K562 (cell line): ENCODE data around the gene ZNF391. TPM values are rescaled to one million over a fixed set of nuclear protein-coding genes. Genes with fewer than 3 reads are reported as not detected.

ENCODE experiments used
- ATAC-seq: fragments of 200-7000 bp; cut with Tn5 transposase; 3 replicates; pipeline ENCODE4 v1.9.1; 2020; ENCODE audit warnings: moderate library complexity
- BruUV-seq: library from RNA; stranded (reverse); fragments of 400-500 nt; replicated peaks from 2 replicates; lab custom pipeline; 2021; lab: Mats Ljungman, UMichigan
- CTCF ChIA-PET: fragments of 300-600 bp; formaldehyde crosslinking; extraction: SDS; loops from one replicate; lab custom pipeline; 2021; ENCODE audit warnings: low intra/inter-chr PET ratio; lab: Yijun Ruan, JAX
- POLR2A ChIA-PET: fragments of 300-600, 350-650 bp; sonication (Branson Sonifier 250); formaldehyde crosslinking; extraction: SDS; loops from one replicate; lab custom pipeline; 2021; ENCODE audit warnings: antibody characterized with exemption, inconsistent platforms; lab: Yijun Ruan, JAX
- DNase-seq, 4 experiments: peaks; one replicate each; pipeline versions ENCODE4 v3.0.0 to v3.0.0-alpha.2; 2011 to 2018; ENCODE audit warnings: low spot score in 3 of 4, mixed read lengths in 3 of 4; ENCODE audit errors: extremely low read depth in 1 of 4
- FAIRE-seq: peaks from 2 replicates; lab custom pipeline; 2011; peaks lifted over from hg19 to GRCh38; lab: Jason Lieb, UNC
- H2AFZ ChIP-seq: 2 replicates; pipeline ENCODE4 v1.6.0; 2011; ENCODE audit warnings: low read depth, low read length, control low read depth, inconsistent platforms
- H3K27ac ChIP-seq: fragments of 200-600 bp; 3 replicates; pipeline ENCODE4 v1.8.0; 2011; ENCODE audit warnings: low read depth, mild to moderate bottlenecking, control low read depth, inconsistent platforms, low read length, moderate library complexity, mixed read lengths; ENCODE audit errors: extremely low read depth
- H3K27me3 ChIP-seq, 2 experiments: fragments of 300-600 bp in 1 of 2; 2 replicates in 1 of 2; 3 replicates in 1 of 2; pipeline versions ENCODE4 v1.6.0 to v1.8.0; 2011; ENCODE audit warnings: inconsistent platforms in 2 of 2, low read length in 2 of 2, mild to moderate bottlenecking in 1 of 2, mixed read lengths in 1 of 2, moderate library complexity in 1 of 2; ENCODE audit not compliant: control insufficient read depth in 2 of 2, insufficient read depth in 2 of 2
- H3K36me3 ChIP-seq: fragments of 300-600 bp; 3 replicates; pipeline ENCODE4 v1.8.0; 2011; ENCODE audit warnings: mild to moderate bottlenecking, low read length, inconsistent platforms; ENCODE audit not compliant: control insufficient read depth, insufficient read depth
- H3K4me1 ChIP-seq, 2 experiments: fragments of 200-600 bp in 1 of 2; replicated peaks in 1 of 2; 2 replicates in 1 of 2; 3 replicates in 1 of 2; pipeline versions ENCODE4 v1.5.1 to v1.8.0; 2011; ENCODE audit warnings: inconsistent platforms in 2 of 2, low read length in 2 of 2, mild to moderate bottlenecking in 1 of 2, mixed read lengths in 1 of 2, moderate library complexity in 1 of 2; ENCODE audit not compliant: control insufficient read depth in 2 of 2, insufficient read depth in 2 of 2
- H3K4me2 ChIP-seq: 2 replicates; pipeline ENCODE4 v1.6.1; 2011; ENCODE audit warnings: low read length, control low read depth, inconsistent platforms, mixed read lengths; ENCODE audit not compliant: insufficient read depth
- H3K4me3 ChIP-seq: fragments of 200-600 bp; sonication (generic), shearing (Covaris generic); 2 replicates; pipeline ENCODE4 v1.5.1; 2016; ENCODE audit warnings: control low read depth, inconsistent platforms
- H3K79me2 ChIP-seq: fragments of 200-600 bp; 3 replicates; pipeline ENCODE4 v1.8.0; 2011; ENCODE audit warnings: low read length, inconsistent platforms; ENCODE audit not compliant: control insufficient read depth, insufficient read depth
- H3K9ac ChIP-seq, 2 experiments: 2 replicates each; pipeline versions ENCODE4 v1.6.0 to v1.6.1; 2011; ENCODE audit warnings: low read depth in 2 of 2, low read length in 2 of 2, control low read depth in 1 of 2, inconsistent platforms in 1 of 2, mild to moderate bottlenecking in 1 of 2, mixed read lengths in 1 of 2; ENCODE audit not compliant: insufficient read depth in 1 of 2
- H3K9me1 ChIP-seq: one replicate; pipeline ENCODE4 v1.6.0; 2011; ENCODE audit warnings: inconsistent platforms, mild to moderate bottlenecking, low read length, moderate library complexity; ENCODE audit not compliant: control insufficient read depth, insufficient read depth
- H3K9me3 ChIP-seq: replicated peaks from 2 replicates; pipeline ENCODE4 v1.5.1; 2011; ENCODE audit warnings: low read depth, low read length, inconsistent platforms; ENCODE audit not compliant: control insufficient read depth, insufficient read depth
- H4K20me1 ChIP-seq: replicated peaks from 2 replicates; pipeline ENCODE4 v1.6.1; 2011; ENCODE audit warnings: low read length, inconsistent platforms, mixed read lengths; ENCODE audit not compliant: control insufficient read depth, insufficient read depth
- CEBPB ChIP-seq: fragments of 450-650 bp; IDR thresholded peaks from 2 replicates; pipeline ENCODE4 v1.6.1; 2016; ENCODE audit warnings: missing genetic modification characterization, missing compliant biosample characterization
- JUND ChIP-seq, 2 experiments: IDR thresholded peaks; 2 replicates in 1 of 2; 3 replicates in 1 of 2; pipeline ENCODE4 v1.6.1; 2011; ENCODE audit warnings: borderline replicate concordance in 2 of 2, low read depth in 2 of 2, low read length in 2 of 2, improper control_type of control experiment in 1 of 2, missing biosample characterization in 1 of 2, missing genetic modification characterization in 1 of 2, missing genetic modification reagents in 1 of 2
- MAFG ChIP-seq: fragments of 450-650 bp; conservative IDR thresholded peaks from 2 replicates; pipeline ENCODE4 v1.6.1; 2016; ENCODE audit warnings: missing genetic modification characterization, missing compliant biosample characterization
- MTA3 ChIP-seq: fragments of 450-650 bp; formaldehyde crosslinking; IDR thresholded peaks from 2 replicates; pipeline ENCODE4 v1.6.1; 2017; ENCODE audit warnings: mild to moderate bottlenecking, borderline replicate concordance
- PTBP1 ChIP-seq: fragments of 200-400 bp; formaldehyde crosslinking; IDR thresholded peaks from 2 replicates; pipeline ENCODE4 v1.6.1; 2017; ENCODE audit warnings: low read depth, low read length
- SMAD1 ChIP-seq: fragments of 150-350 bp; IDR thresholded peaks from 2 replicates; pipeline ENCODE4 v1.6.1; 2014; ENCODE audit warnings: low read length, low read depth; ENCODE audit not compliant: partially characterized antibody
- SREBF2 ChIP-seq: sonication (generic); formaldehyde crosslinking; IDR thresholded peaks from 2 replicates; pipeline ENCODE4 v1.4.0; 2020; ENCODE audit warnings: mild to moderate bottlenecking, missing genetic modification reagents
- TOE1 ChIP-seq, 2 experiments: fragments of 450-650 bp in 1 of 2; sonication (generic) in 1 of 2; formaldehyde crosslinking in 1 of 2; IDR thresholded peaks; 2 replicates each; pipeline versions ENCODE4 v1.7.1 to v1.8.0; 2016 to 2022; ENCODE audit warnings: borderline replicate concordance in 2 of 2, mild to moderate bottlenecking in 2 of 2, antibody characterized with exemption in 1 of 2, inconsistent platforms in 1 of 2, low read depth in 1 of 2, missing genetic modification reagents in 1 of 2, moderate library complexity in 1 of 2
- ZNF124 ChIP-seq: sonication (generic); formaldehyde crosslinking; IDR thresholded peaks from 2 replicates; pipeline ENCODE4 v1.8.1; 2022; ENCODE audit warnings: missing genetic modification reagents
- WGBS: fragments of 100-300 bp; shearing (Covaris generic); methylation state at CpG from one replicate; pipeline ENCODE4 v1.1.6; 2016; ENCODE audit warnings: low coverage, mixed read lengths; ENCODE audit not compliant: insufficient coverage; ENCODE audit errors: missing lambda C conversion rate; 5-methylcytosine and 5-hydroxymethylcytosine counted together
- in situ Hi-C: fragments of 300-500 bp; cut with MboI; formaldehyde crosslinking; loops from 4 replicates; pipeline ENCODE4 v1.15.0; 2018; ENCODE audit warnings: inconsistent platforms, mixed read lengths
- intact Hi-C: fragments of 100-400 bp; cut with micrococcal nuclease; formaldehyde crosslinking; loops from 2 replicates; pipeline ENCODE4 v1.14.2; 2022
- polyA plus RNA-seq, 8 experiments: library from polyadenylated mRNA; depleted of rRNA in 4 of 8; stranded (reverse) in 5 of 8; unstranded in 3 of 8; fragments of >200 nt; fragmentation: Nextera tagmentation in 2 of 8; fragmentation: Illumina TruSeq in 1 of 8; extraction: Ambion mirVana in 2 of 8; extraction: Trizol in 1 of 8; gene quantifications; 2 replicates each; pipeline versions ENCODE4 v1.2.1 to v1.2.3, GENCODE V29; 2011 to 2014; ENCODE audit warnings: inconsistent platforms in 1 of 8, missing spikeins in 1 of 8
- total RNA-seq, 7 experiments: library from RNA; depleted of rRNA in 6 of 7; stranded (reverse); fragments of >200 nt in 6 of 7; fragmentation: Illumina TruSeq in 2 of 7; extraction: Trizol in 2 of 7; gene quantifications; 2 replicates each; pipeline versions ENCODE4 v1.2.1 to v1.2.3, GENCODE V29; 2011 to 2021; ENCODE audit warnings: low replicate concordance in 1 of 7
- TF ChIP-seq, protein P1 (sequence below): fragments of 450-650 bp; IDR thresholded peaks from 2 replicates; pipeline ENCODE4 v1.6.1; 2016; ENCODE audit warnings: missing biosample characterization, missing genetic modification characterization
- TF ChIP-seq, protein P2 (sequence below): sonication (generic); formaldehyde crosslinking; IDR thresholded peaks from 2 replicates; pipeline ENCODE4 v1.9.0; 2022; ENCODE audit warnings: mild to moderate bottlenecking, missing genetic modification reagents
- TF ChIP-seq, protein P3 (sequence below): fragments of 450-650 bp; formaldehyde crosslinking; IDR thresholded peaks from 2 replicates; pipeline ENCODE4 v1.4.0; 2020; ENCODE audit warnings: mild to moderate bottlenecking
- TF ChIP-seq, protein P4 (sequence below), 2 experiments: IDR thresholded peaks in 1 of 2; conservative IDR thresholded peaks in 1 of 2; 2 replicates each; pipeline ENCODE4 v1.6.1; 2016; ENCODE audit warnings: low read depth in 2 of 2, mild to moderate bottlenecking in 1 of 2, missing compliant biosample characterization in 1 of 2, missing genetic modification characterization in 1 of 2, moderate library complexity in 1 of 2

The ZNF391 gene
- total and polyA plus RNA-seq, 9 of the 15 experiments (the other 6 are each of a cell fraction or from before 2014, with no cell fraction given), result 2.3 to 10.1 (median 5.8) TPM

DNA sequence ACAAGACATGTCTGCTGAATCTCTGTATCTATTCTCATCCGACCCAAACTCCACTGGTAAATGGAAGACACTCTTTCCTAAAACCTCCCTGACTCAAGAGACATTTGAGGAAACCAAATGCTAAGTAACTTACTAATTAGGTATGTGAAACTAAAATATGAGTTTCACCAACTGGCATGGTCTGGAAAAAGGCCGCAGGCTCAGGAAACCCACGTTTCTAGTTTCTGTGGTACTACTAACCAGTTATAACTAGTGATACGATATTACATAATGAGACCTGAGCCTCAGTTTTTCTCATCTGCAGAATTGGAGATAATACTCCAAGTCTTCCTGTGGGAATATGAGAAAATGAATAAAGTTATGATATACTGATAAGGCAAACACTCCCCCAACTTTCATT, 39.9 kb downstream of the ZNF391 start:
- DNase-seq (no peak), ATAC-seq (no peak), FAIRE-seq (no peak)
- CTCF ChIA-PET, result no interaction called here
- H3K4me2 ChIP-seq, result no peak overlapping the region
- no peak overlapping the region for H2AFZ ChIP-seq
- no TSS peak for BruUV-seq
- H3K9me1 ChIP-seq, result no peaks in the 10 kb centered on the region
- H3K9me3 ChIP-seq, result no peaks in the 10 kb centered on the region
- 14% methylated on average over 4 of the region's 4 CpGs for WGBS
- H3K79me2 ChIP-seq, result no peaks in the 10 kb centered on the region
- intact Hi-C loops (no loop called here), in situ Hi-C loops (no loop called here)
- no peak for TF ChIP-seq SMAD1
- no peak for TF ChIP-seq ZNF124 (CRISPR knock-in tag)
- TF ChIP-seq, protein P1, sequence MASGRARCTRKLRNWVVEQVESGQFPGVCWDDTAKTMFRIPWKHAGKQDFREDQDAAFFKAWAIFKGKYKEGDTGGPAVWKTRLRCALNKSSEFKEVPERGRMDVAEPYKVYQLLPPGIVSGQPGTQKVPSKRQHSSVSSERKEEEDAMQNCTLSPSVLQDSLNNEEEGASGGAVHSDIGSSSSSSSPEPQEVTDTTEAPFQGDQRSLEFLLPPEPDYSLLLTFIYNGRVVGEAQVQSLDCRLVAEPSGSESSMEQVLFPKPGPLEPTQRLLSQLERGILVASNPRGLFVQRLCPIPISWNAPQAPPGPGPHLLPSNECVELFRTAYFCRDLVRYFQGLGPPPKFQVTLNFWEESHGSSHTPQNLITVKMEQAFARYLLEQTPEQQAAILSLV (tag), result no peak
- TF ChIP-seq, protein P2, sequence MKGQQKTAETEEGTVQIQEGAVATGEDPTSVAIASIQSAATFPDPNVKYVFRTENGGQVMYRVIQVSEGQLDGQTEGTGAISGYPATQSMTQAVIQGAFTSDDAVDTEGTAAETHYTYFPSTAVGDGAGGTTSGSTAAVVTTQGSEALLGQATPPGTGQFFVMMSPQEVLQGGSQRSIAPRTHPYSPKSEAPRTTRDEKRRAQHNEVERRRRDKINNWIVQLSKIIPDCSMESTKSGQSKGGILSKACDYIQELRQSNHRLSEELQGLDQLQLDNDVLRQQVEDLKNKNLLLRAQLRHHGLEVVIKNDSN (CRISPR knock-in tag), result no peak
- no peak for TF ChIP-seq TOE1 (IDR thresholded peaks at IDR 0.05; ENCODE audit: borderline replicate concordance)
- TF ChIP-seq TOE1 (CRISPR knock-in tag; IDR thresholded peaks at IDR 0.05; ENCODE audit: borderline replicate concordance, low read depth), result no peak
- TF ChIP-seq, protein P3, sequence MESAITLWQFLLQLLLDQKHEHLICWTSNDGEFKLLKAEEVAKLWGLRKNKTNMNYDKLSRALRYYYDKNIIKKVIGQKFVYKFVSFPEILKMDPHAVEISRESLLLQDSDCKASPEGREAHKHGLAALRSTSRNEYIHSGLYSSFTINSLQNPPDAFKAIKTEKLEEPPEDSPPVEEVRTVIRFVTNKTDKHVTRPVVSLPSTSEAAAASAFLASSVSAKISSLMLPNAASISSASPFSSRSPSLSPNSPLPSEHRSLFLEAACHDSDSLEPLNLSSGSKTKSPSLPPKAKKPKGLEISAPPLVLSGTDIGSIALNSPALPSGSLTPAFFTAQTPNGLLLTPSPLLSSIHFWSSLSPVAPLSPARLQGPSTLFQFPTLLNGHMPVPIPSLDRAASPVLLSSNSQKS (CRISPR knock-in tag), result no peak
- no peak for TF ChIP-seq PTBP1
- TF ChIP-seq CEBPB (tag), result no peak
- TF ChIP-seq JUND (IDR thresholded peaks at IDR 0.05; ENCODE audit: borderline replicate concordance, low read depth, low read length), result no peak
- no peak for TF ChIP-seq JUND (tag; IDR thresholded peaks at IDR 0.05; ENCODE audit: borderline replicate concordance, low read depth, low read length)
- no peak for TF ChIP-seq SREBF2 (CRISPR knock-in tag)
- no peak for TF ChIP-seq MTA3
- TF ChIP-seq MAFG (tag), result no peak
- TF ChIP-seq, protein P4, sequence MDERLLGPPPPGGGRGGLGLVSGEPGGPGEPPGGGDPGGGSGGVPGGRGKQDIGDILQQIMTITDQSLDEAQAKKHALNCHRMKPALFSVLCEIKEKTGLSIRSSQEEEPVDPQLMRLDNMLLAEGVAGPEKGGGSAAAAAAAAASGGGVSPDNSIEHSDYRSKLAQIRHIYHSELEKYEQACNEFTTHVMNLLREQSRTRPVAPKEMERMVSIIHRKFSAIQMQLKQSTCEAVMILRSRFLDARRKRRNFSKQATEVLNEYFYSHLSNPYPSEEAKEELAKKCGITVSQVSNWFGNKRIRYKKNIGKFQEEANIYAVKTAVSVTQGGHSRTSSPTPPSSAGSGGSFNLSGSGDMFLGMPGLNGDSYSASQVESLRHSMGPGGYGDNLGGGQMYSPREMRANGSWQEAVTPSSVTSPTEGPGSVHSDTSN (CRISPR knock-in tag; IDR thresholded peaks at IDR 0.05; ENCODE audit: low read depth), result no peak
- TF ChIP-seq, protein P4 (tag; conservative IDR thresholded peaks at IDR 0.05; ENCODE audit: low read depth), result no peak
- no peak overlapping the region for H3K27ac ChIP-seq
- no peak overlapping the region for H3K9ac ChIP-seq
- no peaks in the 10 kb centered on the region for H4K20me1 ChIP-seq
- H3K4me1 ChIP-seq, result no peaks in the 10 kb centered on the region
- H3K27me3 ChIP-seq, result no peaks in the 10 kb centered on the region
- no peak overlapping the region for H3K4me3 ChIP-seq
- no peaks in the 10 kb centered on the region for H3K36me3 ChIP-seq
- POLR2A ChIA-PET, result interaction anchor here (0.8 kb wide), 1 partner anchor 22 kb away, joined by 3 read pairs; no protein-coding TSS in a partner anchor
